AG09319 (cell line): ENCODE measurements around the gene S100A9.

ENCODE experiments used
- DNase-seq: peaks from one replicate; pipeline ENCODE4 v3.0.0-alpha.2; 2010; ENCODE audit warnings: low read depth; ENCODE audit errors: extremely low read depth
- CTCF ChIP-seq: IDR thresholded peaks from 2 replicates; pipeline ENCODE4 v1.5.1; 2011; ENCODE audit warnings: low read depth, mild to moderate bottlenecking, inconsistent platforms, low read length, moderate library complexity

S100A9 gene

DNA sequence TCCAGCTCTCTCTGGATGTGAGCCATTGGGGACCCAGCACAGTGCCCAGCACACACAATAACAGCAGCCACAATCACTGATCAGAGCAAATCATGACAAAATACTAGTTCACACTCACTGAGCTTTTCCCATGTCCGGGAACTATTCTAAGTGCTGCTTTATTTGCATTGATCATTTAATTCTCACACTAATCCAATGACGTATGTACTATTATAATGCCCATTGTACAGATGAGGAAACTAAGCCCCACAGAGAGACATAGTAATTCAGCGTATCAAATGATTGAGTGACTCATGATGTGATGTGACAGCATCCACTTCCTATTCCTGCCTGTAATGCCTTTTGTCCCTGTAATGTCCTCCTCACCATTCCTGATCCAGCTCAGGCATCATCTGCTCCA is 35.2 kb downstream of the S100A9 start:
- no peak for TF ChIP-seq CTCF
- no peak for DNase-seq

DNA sequence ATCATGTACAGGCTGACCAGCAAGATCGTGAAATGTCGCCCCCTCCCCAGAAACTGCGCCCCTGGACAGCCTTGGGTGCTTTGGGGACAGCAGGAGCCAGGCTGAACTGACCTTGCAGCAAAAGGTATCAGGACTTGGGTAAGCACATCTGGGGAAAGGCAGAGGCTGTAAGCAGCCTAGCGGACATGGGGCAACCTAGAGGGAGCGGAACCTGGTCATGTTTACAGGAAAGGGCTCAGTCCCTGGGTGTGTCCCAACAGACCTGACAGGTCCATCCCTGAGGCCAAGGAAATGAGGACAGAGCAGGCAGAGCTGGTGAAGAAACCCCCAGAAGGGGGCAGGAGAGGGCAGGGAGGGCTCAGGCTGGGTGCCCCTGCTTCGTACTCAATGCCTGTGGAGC is 36.3 kb downstream of the S100A9 start:
- DNase-seq: no peak
- TF ChIP-seq CTCF: no peak

DNA sequence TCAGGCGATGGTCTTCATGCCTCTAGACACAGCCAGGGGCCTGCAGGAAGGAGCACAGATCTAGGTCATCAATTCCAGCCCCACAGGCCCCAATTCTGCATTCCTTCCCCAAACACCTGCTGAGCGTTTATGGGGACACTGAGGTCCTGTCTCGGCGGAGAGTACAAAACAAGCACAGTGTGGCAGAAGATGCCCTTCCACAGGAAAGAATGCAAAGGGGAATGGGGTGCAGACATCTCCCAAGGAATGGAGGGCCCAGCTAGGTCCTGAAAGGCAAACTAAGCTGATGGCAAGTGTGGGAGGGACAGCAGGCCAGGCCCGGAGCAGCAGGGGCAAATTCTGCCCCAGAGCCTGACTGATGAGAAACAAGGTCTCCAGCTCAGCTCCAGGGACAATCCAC is 36.7 kb downstream of the S100A9 start:
- TF ChIP-seq CTCF: no peak
- no peak for DNase-seq

DNA sequence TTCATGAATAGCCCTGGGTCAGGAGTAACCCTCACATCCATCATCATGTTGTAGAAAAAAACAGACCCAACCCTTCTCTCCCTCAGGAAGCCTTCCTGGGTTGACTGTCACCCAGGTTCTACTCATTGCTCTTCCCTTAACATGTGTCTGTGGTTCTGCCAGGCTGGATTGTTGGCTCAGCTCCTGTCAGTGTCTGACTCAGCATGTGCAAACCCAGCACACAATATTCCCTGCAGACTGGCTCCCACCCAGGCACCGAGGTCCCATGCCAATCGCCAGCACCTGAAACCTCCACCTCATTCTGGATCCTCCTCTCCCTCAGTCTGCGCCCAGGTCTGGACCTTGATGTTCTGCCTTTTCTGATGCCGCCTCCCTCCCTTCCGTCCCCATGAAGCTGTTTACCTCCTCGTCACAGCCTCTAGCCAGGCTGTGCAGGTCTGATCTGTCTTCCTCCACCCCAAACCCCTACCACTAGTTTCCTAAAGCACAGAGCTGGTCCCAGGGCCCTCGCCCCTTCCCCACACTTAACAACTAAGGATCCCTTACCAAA is 37.6 kb downstream of the S100A9 start:
- no peak for TF ChIP-seq CTCF
- no peak for DNase-seq

DNA sequence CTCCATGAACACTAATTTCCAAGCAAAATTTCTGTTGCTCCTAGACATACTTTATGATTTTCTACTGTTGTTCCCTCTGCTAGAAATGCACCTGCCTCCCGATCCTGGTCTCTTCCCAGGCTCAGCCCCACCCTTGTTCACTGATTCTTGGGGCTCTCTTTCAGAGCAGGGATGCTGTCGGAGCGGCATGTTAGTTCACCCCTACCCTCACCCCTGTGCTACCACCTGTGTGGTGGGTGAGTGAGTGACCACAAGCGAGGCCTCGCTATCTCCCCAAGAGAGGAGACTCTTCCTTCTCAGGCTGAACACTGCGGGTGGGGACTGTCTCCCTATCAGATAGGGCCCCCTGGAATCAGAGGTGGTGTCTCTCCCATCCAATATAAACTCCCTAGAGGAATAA is 38.1 kb downstream of the S100A9 start:
- TF ChIP-seq CTCF: no peak
- no peak for DNase-seq

DNA sequence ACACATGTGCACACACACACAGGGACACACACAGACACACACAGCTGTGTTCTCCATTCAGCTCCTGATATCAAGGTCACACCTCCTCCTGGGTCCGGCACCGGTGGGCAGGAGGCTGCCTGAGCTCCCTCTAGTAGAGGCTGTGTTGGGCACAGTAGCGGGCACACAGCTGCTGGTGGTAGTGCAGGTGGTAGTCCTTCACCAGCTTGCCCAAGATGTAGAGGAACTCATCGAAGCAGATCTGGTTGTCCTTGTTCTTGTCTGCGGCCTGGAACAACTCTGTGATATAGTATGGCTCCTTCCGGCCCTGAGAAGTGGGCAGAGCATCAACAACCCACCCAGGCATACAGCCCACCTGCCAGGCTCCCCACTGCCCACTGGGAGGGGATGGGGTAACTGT is 38.8 kb downstream of the S100A9 start:
- DNase-seq: no peak
- no peak for TF ChIP-seq CTCF

GRCh38 chr1:153397051-153397923 is 39.6 kb downstream of the S100A9 start:
- DNase-seq: no peak
- no peak for TF ChIP-seq CTCF
